Ovary (tissue), 3 donors: ENCODE data around the gene SYT9.

Experiments used
- CTCF ChIP-seq, 3 donors: fragments of 450-650 bp in 2 of 3; fragments of 200-600 bp in 1 of 3; IDR thresholded peaks; one replicate each; pipeline versions ENCODE4 v1.5.1 to v1.8.0; 2016 to 2022; ENCODE audit warnings: antibody characterized with exemption in 3 of 3, mild to moderate bottlenecking in 1 of 3
- EP300 ChIP-seq: sonication (generic); formaldehyde crosslinking; IDR thresholded peaks from one replicate; pipeline ENCODE4 v1.6.1; 2017; ENCODE audit warnings: antibody characterized with exemption
- POLR2A ChIP-seq: fragments of 450-650 bp; IDR thresholded peaks from one replicate; pipeline ENCODE4 v1.6.1; 2017; ENCODE audit warnings: antibody characterized with exemption, mild to moderate bottlenecking, moderate library complexity
- donor health status: DM: no; HTN: no; CAD: no.

DNA sequence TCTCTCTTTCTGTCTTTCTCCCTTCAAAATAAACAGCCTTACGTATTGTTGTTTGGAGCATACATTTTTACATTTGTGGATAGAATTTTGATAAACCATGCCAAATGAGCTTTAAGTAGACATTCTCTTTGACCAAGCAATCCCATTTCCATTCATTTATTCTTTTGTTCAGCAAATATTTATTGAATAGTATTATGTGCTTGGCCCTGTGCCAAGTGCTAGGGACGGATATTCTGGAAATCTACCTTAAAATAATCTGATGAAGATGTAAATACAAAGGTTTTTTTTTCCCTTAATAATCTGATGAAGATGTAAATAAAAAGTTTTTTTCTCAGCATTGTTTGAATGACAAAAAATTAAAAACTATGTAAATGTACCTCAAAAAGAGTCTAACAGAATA, 235.7 kb downstream of the SYT9 start:
- TF ChIP-seq POLR2A (no peak), CTCF (IDR thresholded peaks at IDR 0.05) (no peak), EP300 (no peak)
